Measurements from ENCODE around the gene PPFIBP1.
A peak's percentile ranks its signal among the peaks of the same experiment; 100 is the strongest.
"Not testable (repeated sequence)": the region's sequence is repeated elsewhere in the genome, so short reads cannot be mapped to it uniquely, and the experiment has no call there.

PPFIBP1 gene

GRCh38 chr12:27571463-27571862 lies 47.5 kb downstream of the PPFIBP1 start:
- no peak for DNase-seq

GRCh38 chr12:27572486-27573255 lies 48.7 kb downstream of the PPFIBP1 start:
- no peak for DNase-seq

GRCh38 chr12:27573972-27574371 lies 50.0 kb downstream of the PPFIBP1 start:
- DNase-seq: no peak

- DNase-seq: no peak
These were observed 51.2 kb downstream of the PPFIBP1 start for GRCh38 chr12:27575090-27575761.

GRCh38 chr12:27575762-27576118 lies 51.7 kb downstream of the PPFIBP1 start:
- no peak for DNase-seq

GRCh38 chr12:27576667-27577347 lies 52.8 kb downstream of the PPFIBP1 start:
- no peak for DNase-seq

GRCh38 chr12:27577688-27578087 lies 53.7 kb downstream of the PPFIBP1 start:
- DNase-seq: no peak

GRCh38 chr12:27578689-27579372 lies 54.8 kb downstream of the PPFIBP1 start:
- peak in 1 of 3 experiments; percentile 33 for DNase-seq

GRCh38 chr12:27580561-27581330 lies 56.7 kb downstream of the PPFIBP1 start:
- no peak for DNase-seq

- not testable (repeated sequence) for DNase-seq
These were observed 57.3 kb downstream of the PPFIBP1 start for GRCh38 chr12:27581331-27581671.

- not testable (repeated sequence) for DNase-seq
These were observed 57.8 kb downstream of the PPFIBP1 start for GRCh38 chr12:27581833-27582232.

- DNase-seq: not testable (repeated sequence)
These were observed 58.4 kb downstream of the PPFIBP1 start for GRCh38 chr12:27582445-27582844.

GRCh38 chr12:27583057-27583797 lies 59.2 kb downstream of the PPFIBP1 start:
- no peak for DNase-seq

- no peak for DNase-seq
These were observed 60.0 kb downstream of the PPFIBP1 start for GRCh38 chr12:27583981-27584380.

- no peak for DNase-seq
These were observed 61.8 kb downstream of the PPFIBP1 start for GRCh38 chr12:27585739-27586265.

- DNase-seq: not testable (repeated sequence)
These were observed 64.2 kb downstream of the PPFIBP1 start for GRCh38 chr12:27588075-27588730.

- no peak for DNase-seq
These were observed 64.8 kb downstream of the PPFIBP1 start for GRCh38 chr12:27588776-27589175.

- no peak for DNase-seq
These were observed 65.4 kb downstream of the PPFIBP1 start for GRCh38 chr12:27589419-27589818.

- DNase-seq: not testable (repeated sequence)
These were observed 67.7 kb downstream of the PPFIBP1 start for GRCh38 chr12:27591698-27592097.

GRCh38 chr12:27592548-27592947 lies 68.5 kb downstream of the PPFIBP1 start:
- DNase-seq: no peak

- no peak for DNase-seq
These were observed 69.3 kb downstream of the PPFIBP1 start for GRCh38 chr12:27593266-27593665.
